ENCODE data around the gene OR2Y1.
"Not testable (repeated sequence)": the region's sequence is repeated elsewhere in the genome, so short reads cannot be mapped to it uniquely, and the experiment has no call there.

OR2Y1 gene

DNA sequence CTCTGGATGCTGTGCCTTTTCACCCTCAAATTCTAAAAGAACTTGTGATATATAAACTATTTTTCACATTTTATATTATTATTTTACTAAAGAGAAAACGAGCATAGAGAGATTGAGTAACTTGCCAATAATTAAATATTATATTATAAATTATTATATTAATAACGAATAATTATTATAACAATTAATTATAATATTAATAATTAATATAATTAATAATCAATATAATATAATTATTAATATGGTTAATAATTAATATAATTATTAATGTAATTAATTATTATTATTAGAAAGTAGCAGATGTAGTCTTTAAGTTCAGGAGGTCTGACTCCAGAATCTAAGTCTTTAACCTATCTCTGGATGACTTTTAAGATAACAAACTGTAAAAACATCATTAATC, 20.1 kb downstream of the OR2Y1 start:
- H3K9ac ChIP-seq (ENCODE audit: low read length): no peak overlapping the region
- H3K27me3 ChIP-seq (ENCODE audit: control insufficient read depth, insufficient read depth, low read length): no peaks in the 10 kb centered on the region
- no peaks in the 10 kb centered on the region for H3K4me1 ChIP-seq (ENCODE audit: control insufficient read depth, insufficient read depth, low read length)
- H3K27ac ChIP-seq (ENCODE audit: low read depth, low read length): no peak overlapping the region
- H3K4me3 ChIP-seq (ENCODE audit: low read length): no peak overlapping the region
- no peaks in the 10 kb centered on the region for H3K36me3 ChIP-seq (ENCODE audit: control insufficient read depth, insufficient read depth, low read length)

DNA sequence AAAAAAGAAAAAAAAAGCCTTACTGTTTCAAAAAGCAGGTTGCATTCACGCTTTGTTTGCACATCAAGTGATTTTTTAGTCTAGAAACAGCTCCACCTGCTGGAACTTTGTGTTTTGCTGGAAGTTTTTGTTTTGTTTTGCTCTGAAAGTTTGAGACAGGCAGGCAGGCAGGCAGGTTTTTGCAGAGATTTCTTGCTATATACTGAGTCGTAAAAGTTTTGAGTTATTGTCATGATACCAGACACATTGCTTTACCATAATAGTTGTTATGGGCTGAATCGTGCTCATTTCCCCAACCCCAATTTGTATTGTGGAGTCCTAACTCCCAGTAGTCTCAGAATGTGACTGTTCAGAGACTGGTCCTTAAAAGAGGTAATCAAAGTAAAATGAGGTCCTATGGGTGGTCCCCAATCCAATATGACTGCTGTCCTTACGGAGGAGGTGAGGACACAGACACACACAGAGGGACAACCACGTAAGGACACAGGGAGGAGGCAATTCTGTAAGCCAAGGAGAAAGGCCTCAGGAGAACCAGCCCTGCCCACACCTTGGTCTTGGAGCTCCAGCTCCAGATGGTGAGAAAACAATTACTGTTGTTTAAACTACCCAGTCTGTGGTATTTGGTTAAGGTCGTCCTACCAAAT, 20.9 kb downstream of the OR2Y1 start:
- H3K27ac ChIP-seq (ENCODE audit: low read depth, low read length): no peak overlapping the region
- no peaks in the 10 kb centered on the region for H3K4me1 ChIP-seq (ENCODE audit: control insufficient read depth, insufficient read depth, low read length)

DNA sequence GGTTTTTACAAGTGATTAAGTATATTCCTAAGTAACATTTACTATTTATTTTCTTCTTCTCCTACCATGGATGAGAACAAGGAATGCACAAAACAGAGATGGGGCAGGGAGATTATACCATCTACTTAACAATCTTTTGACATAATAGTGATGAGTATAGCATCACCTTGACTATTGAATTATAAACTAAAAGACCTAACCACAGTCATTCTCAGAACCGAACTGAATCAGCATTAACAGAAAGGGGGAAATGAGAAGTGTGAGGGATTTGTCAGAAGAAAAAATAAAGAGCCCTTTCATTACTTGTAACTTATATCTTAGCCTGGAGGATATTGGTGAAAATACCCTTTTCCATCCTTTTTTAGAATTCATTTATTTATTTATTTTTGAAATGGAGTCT, 21.9 kb downstream of the OR2Y1 start:
- Histone ChIP-seq H3K27me3 (ENCODE audit: control insufficient read depth, insufficient read depth, low read length) (no peaks in the 10 kb centered on the region), H3K4me3 (ENCODE audit: low read length) (no peak overlapping the region), H3K27ac (ENCODE audit: low read depth, low read length) (no peak overlapping the region), H3K9ac (ENCODE audit: low read length) (no peak overlapping the region), H3K4me1 (ENCODE audit: control insufficient read depth, insufficient read depth, low read length) (no peaks in the 10 kb centered on the region), H3K36me3 (ENCODE audit: control insufficient read depth, insufficient read depth, low read length) (no peaks in the 10 kb centered on the region)

More for the DNA sequence above, 20.9 kb downstream of the OR2Y1 start:
- H3K36me3 ChIP-seq (ENCODE audit: control insufficient read depth, insufficient read depth, low read length): no peaks in the 10 kb centered on the region
- H3K27me3 ChIP-seq (ENCODE audit: control insufficient read depth, insufficient read depth, low read length): no peaks in the 10 kb centered on the region
- H3K4me3 ChIP-seq (ENCODE audit: low read length): no peak overlapping the region
- no peak overlapping the region for H3K9ac ChIP-seq (ENCODE audit: low read length)

DNA sequence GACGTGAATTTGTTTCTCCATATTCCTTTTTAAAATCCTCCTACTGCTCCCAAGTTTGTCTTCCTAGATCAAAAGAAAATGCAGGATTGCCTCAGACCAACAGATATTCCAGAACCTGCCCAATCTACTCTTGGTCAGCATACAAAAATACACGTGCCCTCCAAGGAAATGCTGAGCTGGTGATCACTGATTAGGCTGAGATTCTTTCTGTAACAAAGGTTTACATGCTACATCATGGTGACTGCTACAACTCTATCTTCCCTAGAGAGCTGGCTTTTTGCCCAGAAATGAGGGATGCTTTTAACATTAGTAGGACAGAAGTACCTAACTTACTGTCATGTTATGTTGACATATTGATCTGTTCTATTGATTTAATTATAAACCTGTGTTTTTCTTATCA, 35.5 kb downstream of the OR2Y1 start:
- Histone ChIP-seq H3K9ac (ENCODE audit: low read length) (no peak overlapping the region), H3K4me3 (ENCODE audit: low read length) (no peak overlapping the region), H3K27ac (ENCODE audit: low read depth, low read length) (no peak overlapping the region), H3K36me3 (ENCODE audit: control insufficient read depth, insufficient read depth, low read length) (no peaks in the 10 kb centered on the region), H3K27me3 (ENCODE audit: control insufficient read depth, insufficient read depth, low read length) (no peaks in the 10 kb centered on the region), H3K4me1 (ENCODE audit: control insufficient read depth, insufficient read depth, low read length) (no peaks in the 10 kb centered on the region)

DNA sequence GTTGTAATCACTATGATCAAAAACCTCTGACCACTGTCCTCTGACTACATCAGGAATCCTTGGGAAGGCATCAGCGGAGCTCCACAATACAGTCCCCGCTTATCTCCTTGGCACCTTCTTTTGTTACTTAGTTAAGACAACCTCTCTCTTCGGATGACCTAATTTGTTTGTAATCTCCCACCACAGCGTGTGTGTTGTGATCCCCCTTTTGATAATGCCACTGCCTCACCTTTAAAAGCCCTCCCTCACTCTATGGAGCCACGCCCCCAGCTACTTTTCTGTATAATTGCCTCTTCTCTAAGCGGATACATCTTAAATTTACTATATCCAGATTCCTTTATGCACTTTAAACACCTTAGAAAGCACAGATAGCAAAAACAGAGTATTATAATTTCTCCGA, 35.9 kb downstream of the OR2Y1 start:
- no peaks in the 10 kb centered on the region for H3K4me1 ChIP-seq (ENCODE audit: control insufficient read depth, insufficient read depth, low read length)
- no peak overlapping the region for H3K9ac ChIP-seq (ENCODE audit: low read length)

DNA sequence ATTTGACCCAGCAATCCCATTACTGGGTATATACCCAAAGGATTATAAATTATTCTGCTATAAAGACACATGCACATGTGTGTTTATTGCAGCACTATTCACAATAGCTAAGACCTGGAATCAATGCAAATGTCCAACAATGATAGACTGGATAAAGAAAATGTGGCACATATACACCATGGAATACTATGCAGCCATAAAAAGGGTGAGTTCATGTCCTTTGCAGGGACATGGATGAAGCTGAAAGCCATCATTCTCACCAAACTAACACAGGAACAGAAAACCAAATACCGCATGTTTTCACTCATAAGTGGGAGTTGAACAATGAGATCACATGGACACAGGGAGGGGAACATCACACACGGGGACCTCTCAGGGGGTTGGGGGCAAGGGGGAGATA, 36.5 kb downstream of the OR2Y1 start:
- H3K36me3 ChIP-seq (ENCODE audit: control insufficient read depth, insufficient read depth, low read length); H3K4me1 ChIP-seq (ENCODE audit: control insufficient read depth, insufficient read depth, low read length); H3K9ac ChIP-seq (ENCODE audit: low read length); H3K27ac ChIP-seq (ENCODE audit: low read depth, low read length); H3K4me3 ChIP-seq (ENCODE audit: low read length); H3K27me3 ChIP-seq (ENCODE audit: control insufficient read depth, insufficient read depth, low read length): not testable (repeated sequence)

More for the DNA sequence above, 35.9 kb downstream of the OR2Y1 start:
- no peak overlapping the region for H3K4me3 ChIP-seq (ENCODE audit: low read length)
- no peaks in the 10 kb centered on the region for H3K36me3 ChIP-seq (ENCODE audit: control insufficient read depth, insufficient read depth, low read length)
- H3K27me3 ChIP-seq (ENCODE audit: control insufficient read depth, insufficient read depth, low read length): no peaks in the 10 kb centered on the region
- H3K27ac ChIP-seq (ENCODE audit: low read depth, low read length): no peak overlapping the region

DNA sequence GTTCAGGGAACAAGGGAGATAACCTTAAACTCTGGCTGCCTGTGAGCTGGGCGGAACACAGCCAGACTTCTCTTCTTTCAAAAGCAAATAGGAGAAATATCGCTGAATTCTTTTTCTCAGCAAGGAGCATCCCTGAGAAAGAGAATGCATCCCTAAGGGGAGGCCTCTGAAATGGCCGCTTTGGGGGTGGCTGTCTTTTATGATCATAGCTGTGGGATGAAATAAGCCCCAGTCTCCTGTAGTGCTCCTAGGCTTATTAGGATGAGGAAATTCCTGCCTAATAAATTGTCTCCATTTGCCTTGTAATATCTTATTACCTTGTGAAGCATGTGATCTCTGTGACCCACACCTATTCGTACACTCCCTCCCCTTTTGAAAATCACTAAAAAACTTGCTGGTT, 39.4 kb downstream of the OR2Y1 start:
- H3K27me3 ChIP-seq (ENCODE audit: control insufficient read depth, insufficient read depth, low read length); H3K27ac ChIP-seq (ENCODE audit: low read depth, low read length); H3K4me3 ChIP-seq (ENCODE audit: low read length); H3K9ac ChIP-seq (ENCODE audit: low read length); H3K4me1 ChIP-seq (ENCODE audit: control insufficient read depth, insufficient read depth, low read length); H3K36me3 ChIP-seq (ENCODE audit: control insufficient read depth, insufficient read depth, low read length): not testable (repeated sequence)

DNA sequence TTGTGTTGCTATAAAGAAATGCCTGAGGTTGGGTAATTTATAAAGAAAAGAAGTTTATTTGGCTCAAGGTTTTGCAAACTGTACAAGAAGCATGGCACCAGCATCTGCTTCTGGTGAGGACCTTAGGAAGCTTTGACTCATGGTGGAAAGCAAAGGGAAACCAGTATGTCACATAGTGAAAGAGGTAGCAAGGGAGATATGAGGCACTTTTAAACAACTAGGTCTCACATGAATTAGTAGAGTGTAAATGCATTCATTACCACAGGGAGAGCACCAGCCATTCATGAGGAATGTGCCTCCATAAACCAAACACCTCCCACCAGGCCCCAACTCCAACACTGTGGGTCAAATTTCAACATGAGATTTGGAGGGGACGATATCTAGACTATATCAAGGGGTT, 40.8 kb downstream of the OR2Y1 start:
- Histone ChIP-seq H3K4me1 (ENCODE audit: control insufficient read depth, insufficient read depth, low read length) (no peaks in the 10 kb centered on the region), H3K4me3 (ENCODE audit: low read length) (no peak overlapping the region), H3K27me3 (ENCODE audit: control insufficient read depth, insufficient read depth, low read length) (no peaks in the 10 kb centered on the region), H3K36me3 (ENCODE audit: control insufficient read depth, insufficient read depth, low read length) (no peaks in the 10 kb centered on the region), H3K9ac (ENCODE audit: low read length) (no peak overlapping the region), H3K27ac (ENCODE audit: low read depth, low read length) (no peak overlapping the region)

DNA sequence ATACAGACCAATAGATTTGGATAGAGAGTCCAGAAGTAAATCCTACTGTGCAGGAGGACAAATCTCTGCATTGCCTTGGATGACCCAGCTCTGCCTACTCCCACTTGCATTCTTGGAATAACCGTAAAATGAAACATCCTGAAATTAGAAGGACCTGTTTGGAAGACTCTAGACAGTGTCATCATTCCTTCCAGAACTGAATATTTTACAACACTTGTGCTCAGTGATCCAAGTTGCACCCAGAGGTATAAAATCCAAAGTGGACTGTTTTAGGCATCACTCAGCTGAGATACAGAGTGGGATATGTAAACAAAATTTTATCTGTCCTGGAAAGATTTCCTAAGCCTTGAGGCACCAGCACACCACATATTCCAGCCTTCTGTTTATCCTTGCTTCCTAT, 43.7 kb downstream of the OR2Y1 start:
- H3K27ac ChIP-seq (ENCODE audit: low read depth, low read length): no peak overlapping the region
- no peak overlapping the region for H3K9ac ChIP-seq (ENCODE audit: low read length)
- no peak overlapping the region for H3K4me3 ChIP-seq (ENCODE audit: low read length)
- no peaks in the 10 kb centered on the region for H3K36me3 ChIP-seq (ENCODE audit: control insufficient read depth, insufficient read depth, low read length)
- H3K4me1 ChIP-seq (ENCODE audit: control insufficient read depth, insufficient read depth, low read length): no peaks in the 10 kb centered on the region
- H3K27me3 ChIP-seq (ENCODE audit: control insufficient read depth, insufficient read depth, low read length): no peaks in the 10 kb centered on the region

DNA sequence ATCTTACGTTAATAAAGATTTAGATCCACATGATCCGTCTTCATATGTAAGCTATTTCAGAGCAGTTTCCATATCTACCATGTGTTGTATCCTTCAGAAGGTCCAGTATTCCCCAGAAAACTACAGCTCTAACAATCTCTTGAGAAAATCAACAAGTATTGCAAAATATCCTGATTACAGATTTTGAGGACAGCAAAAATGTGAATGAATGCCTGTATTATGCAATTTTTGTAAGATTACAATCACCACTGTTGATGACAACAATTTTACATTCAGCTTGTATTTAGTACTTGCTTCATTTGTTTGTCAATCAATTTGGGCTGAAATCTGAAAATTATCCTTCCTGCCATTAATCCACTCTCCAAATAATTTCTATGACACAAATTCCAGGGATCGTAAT, 47.4 kb downstream of the OR2Y1 start:
- Histone ChIP-seq H3K9ac (ENCODE audit: low read length) (no peak overlapping the region), H3K4me1 (ENCODE audit: control insufficient read depth, insufficient read depth, low read length) (no peaks in the 10 kb centered on the region), H3K27ac (ENCODE audit: low read depth, low read length) (no peak overlapping the region), H3K4me3 (ENCODE audit: low read length) (no peak overlapping the region), H3K27me3 (ENCODE audit: control insufficient read depth, insufficient read depth, low read length) (no peaks in the 10 kb centered on the region), H3K36me3 (ENCODE audit: control insufficient read depth, insufficient read depth, low read length) (no peaks in the 10 kb centered on the region)

DNA sequence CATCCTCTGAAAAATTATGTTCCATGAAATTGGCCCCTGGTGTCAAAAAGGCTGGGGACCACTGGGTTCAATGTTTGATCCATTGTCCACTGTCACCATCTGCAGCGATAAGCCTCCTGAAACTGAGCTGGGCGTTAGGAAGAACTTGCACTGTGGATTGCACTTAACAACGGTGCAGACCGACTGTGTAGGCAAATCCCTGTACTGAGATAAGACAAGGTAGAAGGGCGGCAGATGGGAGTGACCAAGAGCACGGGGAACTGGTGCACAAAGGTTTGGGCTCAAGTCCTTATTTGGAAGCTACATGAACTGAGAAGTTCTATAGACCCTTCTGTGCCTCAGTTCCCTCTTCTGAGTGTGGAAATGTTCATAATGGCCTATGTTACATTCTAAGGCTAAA, 48.8 kb downstream of the OR2Y1 start:
- no peak overlapping the region for H3K4me3 ChIP-seq (ENCODE audit: low read length)
- no peaks in the 10 kb centered on the region for H3K27me3 ChIP-seq (ENCODE audit: control insufficient read depth, insufficient read depth, low read length)
- H3K9ac ChIP-seq (ENCODE audit: low read length): no peak overlapping the region
- H3K36me3 ChIP-seq (ENCODE audit: control insufficient read depth, insufficient read depth, low read length): no peaks in the 10 kb centered on the region
- no peaks in the 10 kb centered on the region for H3K4me1 ChIP-seq (ENCODE audit: control insufficient read depth, insufficient read depth, low read length)
- H3K27ac ChIP-seq (ENCODE audit: low read depth, low read length): no peak overlapping the region

DNA sequence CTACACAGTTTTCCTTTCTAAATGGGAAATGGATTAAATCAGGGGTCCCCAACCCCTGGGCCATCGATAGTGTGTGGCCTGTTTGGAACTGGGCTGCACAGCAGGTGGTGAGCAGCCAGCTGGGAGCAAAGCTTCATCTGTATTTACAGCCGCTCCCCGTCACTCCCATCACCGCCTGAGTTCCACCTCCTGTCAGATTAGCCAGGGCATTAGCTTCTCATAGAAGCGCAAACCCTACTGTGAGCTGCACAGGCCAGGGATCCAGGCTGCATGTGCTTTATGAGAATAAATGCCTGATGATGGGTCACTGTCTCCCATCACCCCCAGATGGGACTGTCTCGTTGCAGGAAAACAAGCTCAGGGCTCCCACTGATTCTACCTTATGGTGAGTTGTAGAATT, 49.3 kb downstream of the OR2Y1 start:
- Histone ChIP-seq H3K27ac (ENCODE audit: low read depth, low read length) (no peak overlapping the region), H3K4me1 (ENCODE audit: control insufficient read depth, insufficient read depth, low read length) (no peaks in the 10 kb centered on the region), H3K4me3 (ENCODE audit: low read length) (no peak overlapping the region), H3K9ac (ENCODE audit: low read length) (no peak overlapping the region), H3K36me3 (ENCODE audit: control insufficient read depth, insufficient read depth, low read length) (no peaks in the 10 kb centered on the region), H3K27me3 (ENCODE audit: control insufficient read depth, insufficient read depth, low read length) (no peaks in the 10 kb centered on the region)

DNA sequence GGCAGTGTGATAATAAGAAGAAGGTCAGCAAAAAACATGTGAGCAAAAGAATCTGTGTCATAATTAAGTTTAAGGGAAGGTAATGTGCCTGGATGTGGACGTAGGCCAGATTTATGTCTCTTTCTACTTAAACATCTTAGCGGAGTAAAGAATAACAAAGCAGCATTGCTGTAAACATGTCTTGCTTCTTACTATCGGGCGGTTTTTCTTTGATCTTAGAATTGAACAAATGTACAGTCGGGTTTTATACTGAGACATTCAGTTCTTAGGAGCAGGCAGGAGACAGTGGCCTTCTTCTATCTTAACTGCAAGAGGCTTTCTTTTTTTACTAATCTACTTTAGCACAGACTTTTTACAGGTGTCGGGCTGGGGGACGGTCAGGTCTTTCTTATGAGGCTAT, 50.1 kb downstream of the OR2Y1 start:
- Histone ChIP-seq H3K4me1 (ENCODE audit: control insufficient read depth, insufficient read depth, low read length) (no peaks in the 10 kb centered on the region), H3K4me3 (ENCODE audit: low read length) (no peak overlapping the region), H3K27ac (ENCODE audit: low read depth, low read length) (no peak overlapping the region), H3K36me3 (ENCODE audit: control insufficient read depth, insufficient read depth, low read length) (no peaks in the 10 kb centered on the region), H3K9ac (ENCODE audit: low read length) (no peak overlapping the region), H3K27me3 (ENCODE audit: control insufficient read depth, insufficient read depth, low read length) (no peaks in the 10 kb centered on the region)
